Activated naive CD8-positive, alpha-beta T cell treated with anti-CD3 and anti-CD28 coated beads, Interleukin-2, amount 50 U/mL, for 16 hours (primary cell): Measurements from ENCODE around the gene SPATA24.
A peak's percentile ranks its signal among the peaks of the same experiment; 100 is the strongest.
"Not testable (repeated sequence)": the region's sequence is repeated elsewhere in the genome, so short reads cannot be mapped to it uniquely, and the experiment has no call there.

ENCODE experiments used
- DNase-seq: peaks from one replicate; pipeline ENCODE4 v3.0.0-alpha.2; 2020; ENCODE audit warnings: low read depth, low spot score

Gene SPATA24

DNA sequence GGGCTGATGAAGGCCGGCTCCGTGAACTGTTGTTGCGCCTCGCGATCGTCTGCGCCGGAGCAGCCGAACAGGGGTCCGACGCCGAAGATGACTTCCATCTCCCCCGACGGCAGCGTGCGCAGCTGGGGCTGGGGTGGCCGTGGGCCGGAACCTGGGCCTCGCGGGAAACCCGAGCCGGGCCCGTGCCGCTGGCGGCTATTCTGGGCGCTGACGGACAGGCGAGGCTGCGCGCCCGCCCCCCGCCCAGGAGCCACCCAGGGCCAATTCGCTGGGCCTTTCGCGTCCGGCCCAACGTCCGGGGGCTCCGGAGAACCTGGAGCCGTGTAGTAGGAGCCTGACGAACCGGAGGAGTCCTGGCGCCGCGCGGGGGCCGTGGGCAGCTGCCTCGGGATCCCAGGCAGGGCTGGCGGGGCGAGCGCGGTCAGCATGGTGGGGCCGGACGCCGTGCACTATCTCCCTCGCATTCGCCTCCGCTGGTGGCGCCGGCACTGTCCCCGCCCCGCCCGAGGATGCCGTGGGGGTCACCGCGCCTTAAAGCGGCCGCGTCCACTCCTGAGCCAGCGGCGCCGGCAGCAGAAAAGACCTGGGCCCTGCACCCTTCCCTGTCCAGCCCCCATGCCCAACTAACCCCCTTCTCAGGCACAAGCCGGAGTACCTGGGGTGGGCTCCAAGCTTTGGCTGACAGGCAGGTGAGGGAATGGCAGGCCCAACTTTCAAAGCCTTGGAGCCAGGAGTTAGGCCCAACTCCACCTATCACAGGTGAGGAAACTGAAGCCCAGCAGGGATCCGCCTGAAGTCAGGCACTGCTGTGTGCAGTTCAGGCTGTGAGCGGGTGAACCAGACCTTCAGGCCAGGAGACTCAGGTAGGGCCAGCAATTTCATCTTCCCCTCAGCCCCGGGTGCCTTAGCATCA is 9.0 kb downstream of the SPATA24 start, which contains the start of gene PROB1:
Gene PROB1, minus strand, starts transcription at position 451 of the 913 bp plus-strand sequence. Its CDS starts 23 bp downstream, at position 428.
- DNase-seq, result no peak

DNA sequence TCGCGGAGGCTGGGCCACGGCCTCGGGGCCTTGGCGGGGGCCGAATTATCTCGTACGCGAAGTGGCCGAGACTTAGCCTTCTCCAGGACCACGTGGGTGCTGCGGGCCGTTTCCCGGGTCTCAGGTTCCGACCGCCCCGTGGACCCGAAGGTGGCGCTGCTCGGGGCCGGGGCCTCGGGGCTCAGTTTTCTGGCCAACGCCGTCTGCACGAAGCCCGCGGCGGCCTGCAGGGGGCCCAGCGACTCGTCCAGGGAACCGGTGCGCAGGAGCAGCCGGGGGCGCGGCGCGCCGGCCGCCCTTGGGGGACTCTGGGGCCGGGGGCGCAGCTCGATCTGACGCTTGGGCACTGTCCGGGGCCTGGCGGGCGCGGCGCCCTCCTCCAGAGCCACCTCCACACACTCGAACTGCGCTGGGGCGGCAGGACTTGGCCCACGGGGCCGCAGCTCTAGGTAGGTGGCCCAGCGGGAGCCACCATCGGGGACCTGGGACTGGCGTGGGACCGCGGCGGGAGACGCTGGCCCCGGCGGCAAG is 9.7 kb downstream of the SPATA24 start:
- no peak for DNase-seq

DNA sequence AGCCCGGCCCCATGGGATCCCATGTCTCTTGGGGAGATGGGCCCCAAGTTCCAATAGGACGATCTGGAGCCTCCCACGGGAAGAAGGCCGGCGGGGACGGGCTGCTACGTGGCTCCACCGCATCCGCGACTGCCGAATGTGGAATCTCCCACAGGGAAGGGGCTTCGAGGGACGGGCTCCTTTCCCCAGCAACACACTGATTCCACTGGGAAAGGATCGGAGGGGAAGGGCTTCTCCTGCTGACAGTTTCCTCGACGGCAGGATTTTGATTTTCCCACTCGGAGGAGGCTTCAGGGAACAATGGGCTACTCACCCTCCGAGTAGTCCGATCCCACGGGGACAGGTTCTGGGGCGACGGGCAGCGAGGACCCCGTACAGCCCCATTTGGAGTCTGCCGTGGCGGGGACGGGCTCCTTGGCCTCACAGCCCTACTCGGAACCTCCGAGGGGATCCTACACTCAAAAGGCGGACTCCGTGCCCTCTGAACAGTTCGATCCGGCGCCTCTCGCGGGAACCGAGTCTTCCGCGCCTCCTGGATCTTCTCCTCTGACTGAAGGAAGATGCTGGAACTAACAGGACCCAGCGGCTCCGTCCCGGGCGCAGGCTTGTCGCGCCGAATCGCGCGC is 10.3 kb downstream of the SPATA24 start:
- no peak for DNase-seq

DNA sequence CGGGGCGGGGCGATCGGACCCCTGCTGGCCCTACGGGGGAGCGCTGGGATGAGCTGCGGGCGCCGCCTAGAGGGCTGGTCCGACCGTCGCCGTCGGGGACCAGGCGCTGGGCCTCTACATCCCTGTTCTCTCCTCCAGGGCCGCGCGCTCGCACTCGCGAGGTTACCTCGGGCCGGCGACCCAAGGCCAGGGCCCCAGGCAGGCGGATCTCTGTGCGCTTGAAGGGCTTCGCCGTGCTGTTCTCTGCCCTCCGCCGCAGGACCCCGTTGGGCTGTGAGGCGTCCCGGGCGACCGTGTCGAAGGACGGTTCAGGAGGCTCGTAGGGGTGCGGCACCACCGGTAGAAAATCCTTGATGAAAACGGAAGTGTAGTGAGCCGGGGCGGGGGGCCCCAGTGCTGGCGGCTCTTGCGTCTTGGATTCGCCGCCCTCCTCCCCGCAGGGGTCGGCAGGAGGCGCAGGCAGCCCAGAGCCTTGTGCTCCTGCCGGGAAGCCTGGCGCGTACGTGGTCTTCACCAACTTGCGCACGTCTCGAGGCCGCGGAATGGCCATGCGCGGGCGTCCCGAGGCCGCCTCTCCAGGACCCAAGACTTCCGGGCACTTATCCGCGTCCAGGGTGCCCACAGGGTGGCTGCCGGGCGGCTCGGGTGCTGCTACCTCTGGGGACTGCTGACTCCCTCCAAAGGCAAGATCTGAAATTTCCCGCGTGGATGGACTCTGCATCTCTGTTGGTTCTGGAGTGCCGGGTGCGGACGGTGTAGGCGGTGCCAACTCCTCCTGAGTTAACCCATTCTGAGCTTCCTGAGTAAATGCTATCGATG is 11.0 kb downstream of the SPATA24 start:
- DNase-seq, result peak; percentile 47

DNA sequence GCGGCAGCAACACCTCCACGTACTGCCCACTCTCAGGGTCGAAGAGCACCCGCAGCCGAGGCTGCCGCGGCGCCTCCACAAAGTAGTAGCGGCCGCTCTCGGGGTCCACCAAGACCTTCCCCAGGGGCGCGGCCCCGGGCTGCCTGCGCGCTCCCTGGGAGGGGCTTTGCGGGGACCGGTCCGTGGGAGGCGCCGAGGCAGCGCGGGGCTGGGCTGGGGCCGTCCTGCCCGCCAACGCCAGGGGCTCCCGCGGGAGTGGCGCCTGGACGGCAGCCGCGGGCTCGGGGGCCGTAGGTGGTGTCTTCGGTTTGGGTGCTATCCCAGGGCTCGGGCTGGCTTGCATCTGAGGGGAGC is 11.6 kb downstream of the SPATA24 start:
- DNase-seq, result no peak

DNA sequence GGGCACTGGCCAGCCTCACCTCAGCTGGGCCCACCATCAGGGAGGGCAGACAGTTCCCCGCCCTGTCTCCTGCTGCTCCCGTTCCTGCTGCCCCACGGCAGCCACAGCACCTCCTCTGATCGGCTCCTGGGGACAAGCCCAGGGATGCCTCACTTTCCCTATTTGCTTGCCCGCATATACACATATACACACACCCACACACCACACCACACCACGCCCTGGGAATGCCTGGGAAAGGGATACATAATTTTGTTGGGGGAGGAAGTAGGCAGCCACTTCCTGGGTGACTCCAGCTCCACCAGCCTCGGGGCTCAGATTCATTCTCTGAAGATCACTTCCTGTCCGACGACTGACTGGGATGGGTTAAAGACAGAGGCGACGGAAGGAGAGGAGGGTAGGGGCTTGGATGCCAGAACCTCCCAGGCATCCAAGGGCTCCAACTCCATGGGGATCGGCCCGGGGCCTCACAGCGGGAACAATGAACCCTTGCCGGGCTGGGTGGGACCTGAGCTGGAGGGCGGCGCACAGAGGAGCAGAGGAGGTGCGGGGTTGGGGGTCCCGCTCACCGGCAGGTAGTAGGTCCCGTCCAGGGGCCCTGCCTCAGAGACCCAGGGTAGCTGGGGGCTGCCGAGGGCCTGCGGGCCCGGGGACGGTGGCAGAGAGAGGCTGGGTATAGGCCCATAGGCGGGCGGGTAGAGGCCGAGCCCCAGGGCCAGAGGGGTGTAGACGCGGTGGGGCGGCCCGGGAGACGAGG is 12.1 kb downstream of the SPATA24 start:
- no peak for DNase-seq

DNA sequence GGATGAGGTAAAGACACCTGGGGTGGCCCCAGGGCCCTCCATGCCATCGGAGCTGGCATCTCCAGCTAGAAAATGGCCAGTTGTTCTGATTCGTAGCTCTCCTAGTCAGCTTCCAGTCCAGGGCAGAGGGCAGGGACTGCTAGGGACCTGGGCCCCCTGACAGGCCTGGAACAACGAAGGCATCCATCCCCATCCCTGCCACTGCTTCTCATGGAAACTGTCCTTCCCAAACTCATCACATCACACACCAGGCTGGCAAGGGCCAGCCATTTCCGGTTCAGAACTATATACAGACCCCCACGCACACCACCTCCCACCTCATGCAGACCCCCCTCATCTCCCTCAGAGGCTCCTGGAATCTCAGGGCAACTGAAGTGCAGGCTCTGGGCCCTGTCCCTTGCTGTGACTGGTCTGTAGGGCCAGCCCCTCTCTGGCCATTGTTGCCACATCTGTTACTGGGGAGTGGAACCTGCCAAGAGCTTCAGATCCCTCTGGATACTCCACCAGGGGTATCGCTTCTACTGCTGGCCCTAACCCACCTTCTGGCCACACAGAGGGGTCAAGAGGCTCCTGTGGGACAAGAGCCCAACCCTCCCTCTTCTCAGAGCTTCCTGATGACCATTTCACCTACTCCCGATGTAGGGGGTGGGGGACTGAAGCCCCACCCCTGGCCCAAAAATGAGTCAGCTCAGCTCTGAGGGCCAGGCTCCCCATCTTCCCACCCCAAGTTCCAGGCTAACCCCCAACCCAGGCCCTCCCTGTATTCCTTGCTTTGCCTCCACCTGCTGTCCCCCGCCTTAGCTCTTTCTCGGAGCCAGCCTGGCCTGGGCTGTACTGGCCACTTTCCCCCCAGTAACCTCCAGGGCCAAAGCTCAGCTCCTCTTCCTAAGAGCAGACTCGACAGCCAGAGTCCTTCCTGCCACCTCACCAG is 13.0 kb downstream of the SPATA24 start:
- no peak for DNase-seq

DNA sequence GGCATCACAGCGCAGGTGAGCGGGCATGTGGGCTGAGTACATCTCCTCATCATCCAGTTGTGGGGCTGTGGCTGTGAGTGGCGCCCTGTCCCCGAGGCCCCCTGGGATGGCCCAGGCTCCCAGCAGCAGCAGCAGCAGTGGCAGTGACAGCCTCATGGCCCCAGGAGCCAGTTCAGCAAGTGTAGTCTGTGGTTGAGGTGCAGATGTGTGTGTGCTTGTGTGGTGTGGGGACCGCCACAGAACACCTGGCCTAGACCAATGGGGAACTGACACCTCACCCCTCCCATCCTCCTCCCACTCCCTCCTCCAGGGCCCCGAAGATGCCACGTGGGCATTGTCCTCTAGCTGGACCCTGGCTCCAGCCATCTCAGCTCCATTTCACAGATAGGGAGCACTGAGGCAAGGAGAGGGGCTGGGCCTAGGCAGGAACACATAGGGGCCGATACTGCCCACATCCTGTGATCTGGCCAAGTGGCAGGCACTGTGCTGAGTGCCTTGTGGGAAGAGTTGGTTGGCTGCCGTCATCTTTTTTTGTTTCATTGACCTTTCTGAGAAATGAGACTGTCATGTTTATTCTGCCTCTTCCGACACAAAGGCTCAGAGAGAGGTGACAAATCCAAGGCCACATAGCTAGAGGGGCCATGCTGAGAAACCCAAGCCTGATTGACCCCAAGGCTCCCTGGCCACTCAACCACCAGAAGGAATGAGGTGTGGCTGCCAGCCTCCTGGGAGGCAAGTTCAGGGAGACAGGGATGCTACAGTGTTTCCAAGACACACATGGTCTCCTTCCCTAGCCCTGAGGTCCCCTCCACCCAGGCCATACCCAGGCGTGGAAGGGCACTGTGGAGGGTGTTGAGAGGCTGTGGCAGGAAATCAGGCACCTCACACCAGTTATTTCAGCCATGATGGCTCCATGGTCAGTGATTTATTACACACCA is 13.9 kb downstream of the SPATA24 start, which contains the start of gene MZB1:
Gene MZB1, minus strand, starts transcription at position 213 of the 938 bp plus-strand sequence. Its CDS starts 57 bp downstream, at position 156.
- DNase-seq, result no peak

DNA sequence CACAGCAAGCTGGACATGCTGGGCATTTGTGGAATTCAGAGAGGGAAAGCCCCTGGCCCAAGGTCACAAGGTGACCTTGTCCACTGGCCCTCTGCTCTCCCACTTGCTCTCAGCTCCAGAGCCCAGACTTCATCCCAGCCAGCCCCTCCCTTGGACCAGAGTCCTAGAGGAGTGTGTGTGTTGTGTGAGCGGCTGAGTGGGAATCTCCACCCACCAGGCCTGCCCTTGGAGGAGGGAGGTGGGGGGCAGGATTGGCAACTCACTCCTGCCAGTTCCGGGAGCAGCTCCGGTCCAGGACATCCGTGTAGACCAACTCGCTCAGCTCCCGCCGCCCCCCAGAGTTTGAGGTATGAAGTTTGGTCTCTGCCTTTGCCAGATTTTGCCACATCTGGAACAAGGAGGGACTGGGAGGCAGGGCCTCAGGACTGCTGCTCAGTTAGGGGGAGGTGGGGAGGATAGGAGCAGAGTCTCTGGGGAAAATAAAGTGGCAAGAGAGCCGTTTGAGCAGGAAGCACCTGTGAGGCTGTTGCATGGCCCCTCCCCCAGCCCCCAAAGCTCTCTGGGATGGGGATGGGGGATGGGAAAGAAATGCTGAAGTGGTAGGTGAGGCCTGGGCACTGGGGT is 15.6 kb downstream of the SPATA24 start:
- no peak for DNase-seq

DNA sequence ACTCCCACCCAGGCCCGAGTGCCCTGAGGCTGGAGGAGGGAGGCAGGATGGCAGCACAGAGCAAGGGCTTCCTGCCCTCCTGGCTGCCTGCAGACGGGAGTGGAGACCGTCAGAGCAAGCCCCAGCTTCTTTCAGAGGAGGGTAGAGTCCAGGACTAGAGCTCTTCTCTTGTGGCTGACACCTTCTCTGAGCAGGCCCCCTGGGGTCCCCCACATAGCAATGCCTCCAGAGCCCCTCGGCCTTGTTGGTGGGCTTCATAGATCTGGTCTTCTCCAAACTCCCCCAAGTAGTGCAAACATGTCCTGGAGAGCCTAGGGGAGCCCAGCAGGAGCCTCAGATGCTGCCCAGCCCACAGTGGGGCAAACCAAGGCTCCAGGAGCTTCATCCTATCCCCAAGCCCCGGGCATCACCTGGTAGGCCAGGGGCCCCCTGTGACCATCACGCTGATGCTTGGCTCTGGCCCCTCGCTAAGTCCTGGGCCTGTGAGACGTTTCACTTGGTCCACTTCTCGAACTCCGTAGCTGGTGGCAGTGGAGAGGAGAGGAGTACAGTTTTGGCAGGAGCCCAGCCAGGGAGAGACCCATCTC is 16.2 kb downstream of the SPATA24 start:
- no peak for DNase-seq

DNA sequence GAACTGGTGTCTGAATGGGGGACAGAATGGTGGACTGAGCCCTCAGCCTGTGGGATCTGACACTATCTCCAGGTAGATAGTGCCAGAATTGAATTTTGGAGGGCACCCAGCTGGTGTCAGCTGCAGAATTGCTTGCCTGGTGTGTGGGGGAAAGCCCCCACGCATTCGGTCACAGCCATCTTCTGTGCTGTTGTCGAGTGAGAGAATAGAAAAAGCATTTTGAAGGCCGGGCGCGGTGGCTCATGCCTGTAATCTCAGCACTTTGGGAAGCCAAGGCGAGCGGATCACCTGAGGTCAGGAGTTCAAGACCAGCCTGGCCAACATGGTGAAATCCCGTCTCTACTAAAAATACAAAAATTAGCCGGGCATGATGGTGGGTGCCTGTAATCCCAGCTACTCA is 16.9 kb downstream of the SPATA24 start:
- not testable (repeated sequence) for DNase-seq

DNA sequence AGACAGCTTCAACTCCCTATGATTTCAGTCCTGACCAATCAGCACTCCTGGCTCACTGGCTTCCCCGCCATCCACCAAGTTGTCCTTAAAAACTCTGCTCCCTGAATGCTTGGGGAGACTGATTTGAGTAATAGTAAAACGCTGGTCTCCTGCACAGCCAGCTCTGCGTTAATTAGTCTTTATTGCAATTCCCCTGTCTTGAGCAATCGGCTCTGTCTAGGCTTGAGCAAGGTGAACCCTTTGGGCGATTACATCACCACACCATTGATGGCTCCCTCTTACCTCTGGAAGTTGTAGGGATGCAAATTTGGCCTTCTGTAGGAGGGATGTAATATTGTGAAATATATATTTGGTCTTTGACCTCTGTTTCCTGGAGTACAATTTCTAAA is 17.8 kb downstream of the SPATA24 start:
- no peak for DNase-seq

DNA sequence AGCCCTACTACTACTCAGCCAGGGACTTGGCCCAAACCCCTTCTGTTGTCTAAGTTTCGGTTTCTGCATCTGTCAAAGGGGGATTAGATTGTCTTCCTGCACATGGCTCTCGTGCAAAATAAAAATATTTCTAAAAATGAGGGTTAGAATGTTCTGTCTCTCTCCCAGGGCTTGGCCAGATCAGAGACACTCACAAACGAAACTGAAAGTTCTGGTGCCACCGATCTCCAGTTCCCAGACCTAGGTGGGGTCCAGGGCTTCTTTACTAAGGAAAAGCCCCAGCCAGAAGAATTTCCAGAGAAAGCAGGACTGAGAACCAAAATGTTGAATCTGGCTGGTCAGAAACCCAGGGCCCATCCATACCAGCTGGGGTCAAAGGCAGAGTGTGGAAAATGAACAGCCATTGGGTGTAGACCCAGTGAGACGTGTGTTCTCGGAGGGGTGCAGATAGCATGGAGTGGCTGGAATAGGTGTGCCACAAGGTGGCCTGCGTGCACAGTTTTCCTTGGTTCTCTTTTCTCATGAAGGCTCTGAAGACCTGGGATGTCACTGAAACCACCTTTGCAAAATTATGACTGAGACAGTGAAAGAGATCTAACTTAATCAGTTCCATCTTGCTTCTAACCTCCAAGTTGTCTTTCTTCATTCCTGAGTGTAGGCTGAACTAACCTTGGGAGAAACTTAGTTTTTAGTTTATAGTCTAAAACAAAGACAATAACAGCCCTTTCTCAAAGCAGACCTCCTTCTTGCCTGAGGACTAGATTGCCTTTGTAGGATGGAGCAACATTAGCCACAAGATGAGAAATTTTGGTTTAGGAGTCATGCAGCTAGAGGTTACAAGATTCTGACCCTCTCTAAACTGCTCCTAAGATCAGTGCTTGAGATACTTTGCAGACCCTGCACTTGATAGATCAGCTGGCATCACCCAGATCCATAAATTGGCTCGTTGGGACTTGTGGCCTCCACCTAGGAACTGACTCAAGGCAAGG is 18.5 kb downstream of the SPATA24 start:
- DNase-seq, result no peak

DNA sequence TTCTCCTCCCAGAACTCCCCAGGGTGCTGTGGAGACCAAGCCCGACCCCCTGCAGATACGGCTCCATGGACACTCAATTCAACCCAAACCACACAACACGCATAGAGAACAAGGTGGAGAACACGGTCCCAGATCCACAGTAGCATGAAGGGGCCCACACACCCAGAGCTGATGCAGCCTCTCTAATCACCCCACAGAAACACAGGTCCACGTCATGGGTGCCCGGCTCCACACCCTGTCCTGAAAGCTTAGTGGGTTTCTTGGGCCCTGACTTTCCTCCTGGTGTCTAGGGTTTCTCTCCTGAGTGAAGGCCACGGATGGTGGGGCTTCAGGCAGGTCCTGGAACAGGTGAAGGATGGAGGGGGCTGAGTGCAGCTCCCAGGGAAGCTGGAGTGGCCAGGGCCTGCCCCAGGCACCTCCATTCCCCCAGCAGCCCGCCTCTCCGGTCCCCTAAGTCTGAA is 19.3 kb downstream of the SPATA24 start:
- no peak for DNase-seq

DNA sequence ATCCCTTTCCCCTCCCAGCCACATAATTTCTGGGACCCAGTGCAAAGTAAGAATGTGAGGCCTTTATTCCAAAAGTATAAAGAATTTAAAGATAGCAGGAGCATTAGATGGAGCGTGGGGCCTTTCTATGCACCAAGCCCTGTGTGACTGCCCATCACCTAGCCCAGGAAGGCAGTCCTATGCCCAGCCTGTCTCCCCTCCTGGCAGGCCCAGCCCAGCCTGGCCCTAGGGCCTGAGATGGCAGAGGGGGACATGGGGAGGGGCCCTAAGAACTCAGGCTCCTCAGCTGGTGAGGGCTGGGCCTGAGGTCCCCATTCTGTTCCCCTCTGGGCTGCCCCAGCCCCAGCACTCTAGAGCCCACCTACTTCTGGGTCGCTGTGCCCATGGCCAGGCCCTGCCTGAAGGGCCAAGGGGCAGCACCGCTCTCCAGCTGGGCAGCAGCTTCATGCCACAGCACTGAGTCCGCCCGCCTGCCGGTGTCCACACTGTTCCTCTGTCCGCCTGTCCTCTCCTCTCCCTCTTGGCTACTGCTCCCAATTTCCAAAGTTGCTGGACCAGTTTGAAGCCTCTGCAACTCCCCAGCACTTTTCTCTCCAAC is 19.8 kb downstream of the SPATA24 start:
- no peak for DNase-seq

DNA sequence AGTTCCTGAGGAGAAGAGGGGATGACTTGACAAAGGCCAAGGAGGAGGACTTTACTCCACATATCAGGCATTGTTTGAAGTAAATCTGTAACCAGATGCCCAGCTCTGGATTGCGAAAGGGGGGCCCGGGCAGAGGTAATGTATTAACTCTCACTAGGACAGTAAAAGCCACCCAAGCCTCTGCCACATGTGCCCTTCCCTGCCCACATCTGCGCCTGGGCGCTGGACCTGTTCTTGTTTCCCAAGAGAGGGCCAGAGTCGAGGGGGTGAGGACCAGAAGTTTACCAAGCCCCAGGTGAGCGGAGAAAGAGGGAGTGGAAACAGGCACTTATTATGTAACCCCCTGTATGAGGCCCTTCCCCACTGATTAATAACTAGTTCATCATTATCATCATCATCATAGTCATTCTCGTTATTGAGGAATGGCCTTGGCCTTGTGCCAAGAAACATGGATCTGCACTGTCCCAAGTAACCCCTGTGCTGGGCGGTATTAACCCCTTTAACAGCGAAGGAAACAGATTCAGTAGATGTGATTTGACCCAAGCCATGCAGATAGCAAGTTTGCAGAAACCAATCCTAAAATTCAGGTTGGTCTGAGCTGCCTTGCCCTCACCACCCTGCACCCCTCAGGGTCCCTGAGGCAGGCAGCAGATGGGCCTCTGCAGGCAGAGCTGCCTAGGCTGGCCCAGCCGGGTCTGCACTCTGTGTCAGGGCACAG is 20.5 kb downstream of the SPATA24 start, which contains the start of gene SLC23A1:
Gene SLC23A1, minus strand, starts transcription at position 23 of the 718 bp plus-strand sequence. CDS start 44 bp downstream, outside the sequence.
- DNase-seq, result no peak
